Breast epithelium (tissue), 4 donors: ENCODE data around the gene RMND5B. TPM values are rescaled to one million over a fixed set of nuclear protein-coding genes. Genes with fewer than 3 reads are reported as not detected.
A peak's percentile ranks its signal among the peaks of the same experiment; 100 is the strongest.

Source experiments
- DNase-seq, 2 donors: peaks; one replicate each; pipeline ENCODE4 v3.0.0-alpha.2; 2019; ENCODE audit warnings: low spot score in 2 of 2
- H3K27ac ChIP-seq, 2 donors: fragments of 200-600 bp; sonication (generic) in 1 of 2; one replicate each; pipeline ENCODE4 v1.5.1; 2016 to 2019; ENCODE audit warnings: mild to moderate bottlenecking in 1 of 2
- H3K27me3 ChIP-seq, 2 donors: fragments of 200-600 bp; sonication (generic) in 1 of 2; one replicate each; pipeline versions ENCODE4 v1.5.1 to v1.6.0; 2017 to 2019; ENCODE audit warnings: control low read depth in 1 of 2, mild to moderate bottlenecking in 1 of 2
- H3K36me3 ChIP-seq: fragments of 200-600 bp; one replicate; pipeline ENCODE4 v1.5.1; 2019
- H3K4me1 ChIP-seq, 2 donors: fragments of 200-600 bp; sonication (generic); one replicate each; pipeline ENCODE4 v1.5.1; 2016 to 2019; ENCODE audit warnings: control low read depth in 1 of 2
- H3K4me3 ChIP-seq, 3 donors: fragments of 200-600 bp; sonication (generic); 1 replicate in 2 of 3; 2 replicates in 1 of 3; pipeline ENCODE4 v1.5.1; 2016 to 2019; ENCODE audit warnings: mild to moderate bottlenecking in 3 of 3, moderate library complexity in 2 of 3
- H3K9me3 ChIP-seq, 2 donors: fragments of 200-600 bp; sonication (generic) in 1 of 2; one replicate each; pipeline ENCODE4 v1.5.1; 2016 to 2019; ENCODE audit warnings: control low read depth in 1 of 2
- CTCF ChIP-seq, 3 donors: fragments of 450-650 bp; IDR thresholded peaks; one replicate each; pipeline ENCODE4 v1.5.1; 2016 to 2017; ENCODE audit warnings: antibody characterized with exemption in 3 of 3, mild to moderate bottlenecking in 3 of 3, moderate library complexity in 3 of 3
- POLR2A ChIP-seq: fragments of 450-650 bp; IDR thresholded peaks from one replicate; pipeline ENCODE4 v1.6.1; 2016; ENCODE audit warnings: antibody characterized with exemption, mild to moderate bottlenecking, moderate library complexity
- POLR2AphosphoS5 ChIP-seq, 3 donors: sonication (generic); formaldehyde crosslinking; IDR thresholded peaks; one replicate each; pipeline ENCODE4 v1.6.1; 2017; ENCODE audit warnings: antibody characterized with exemption in 3 of 3
- intact Hi-C: fragments of 100-400 bp; cut with DNase I; formaldehyde crosslinking; loops from one replicate; pipeline ENCODE4 v1.15.1; 2023; ENCODE audit warnings: low total_unique reads
- total RNA-seq, 3 donors: library from RNA; depleted of rRNA; stranded (reverse); fragments of >200 nt; gene quantifications; one replicate each; pipeline ENCODE4 v1.1.0, GENCODE V29; 2016

The RMND5B gene
- total RNA-seq, 3 donors from 2014 or later: 34.4 to 40.4 (median 36.3) TPM

- Histone ChIP-seq H3K9me3 (no peaks in the 10 kb centered on the region), H3K36me3 (no peaks in the 10 kb centered on the region), H3K27me3 (no peaks in the 10 kb centered on the region), H3K27ac (peak overlapping the region in 1 of 2 donors; percentile 50), H3K4me1 (peaks cover 0 to 27% of the 10 kb centered on the region in 2 donors), H3K4me3 (no peak overlapping the region)
- no peak for DNase-seq
- TF ChIP-seq CTCF (IDR thresholded peaks at IDR 0.05) (no peak), POLR2AphosphoS5 (IDR thresholded peaks at IDR 0.05) (no peak), POLR2A (no peak)
- intact Hi-C loops: no loop called here
Observed at GRCh38 chr5:178104492-178104891, 26.3 kb upstream of the RMND5B start.

GRCh38 chr5:178106086-178106485, 24.7 kb upstream of the RMND5B start:
- Histone ChIP-seq H3K36me3 (no peaks in the 10 kb centered on the region), H3K4me1 (peaks cover 0 to 27% of the 10 kb centered on the region in 2 donors), H3K4me3 (no peak overlapping the region), H3K27me3 (no peaks in the 10 kb centered on the region), H3K9me3 (no peaks in the 10 kb centered on the region), H3K27ac (peak overlapping the region in 1 of 2 donors; percentile 13)
- TF ChIP-seq POLR2AphosphoS5 (IDR thresholded peaks at IDR 0.05) (no peak), POLR2A (no peak), CTCF (IDR thresholded peaks at IDR 0.05) (no peak)
- DNase-seq: no peak
- intact Hi-C loops: no loop called here

GRCh38 chr5:178106556-178107239, 24.1 kb upstream of the RMND5B start:
- DNase-seq: no peak
- Histone ChIP-seq H3K27ac (peak overlapping the region; percentile 68 to 78), H3K27me3 (no peaks in the 10 kb centered on the region), H3K36me3 (no peaks in the 10 kb centered on the region), H3K4me1 (peaks cover 0 to 27% of the 10 kb centered on the region in 2 donors), H3K4me3 (no peak overlapping the region), H3K9me3 (no peaks in the 10 kb centered on the region)
- no peak for TF ChIP-seq CTCF (IDR thresholded peaks at IDR 0.05)
- TF ChIP-seq POLR2AphosphoS5 (IDR thresholded peaks at IDR 0.05): no peak
- no peak for TF ChIP-seq POLR2A
- intact Hi-C loops: no loop called here

- Histone ChIP-seq H3K36me3 (no peaks in the 10 kb centered on the region), H3K27ac (peak overlapping the region; percentile 71 to 78), H3K4me3 (no peak overlapping the region), H3K4me1 (peaks cover 0 to 27% of the 10 kb centered on the region in 2 donors), H3K27me3 (no peaks in the 10 kb centered on the region), H3K9me3 (no peaks in the 10 kb centered on the region)
- intact Hi-C loops: no loop called here
- no peak for TF ChIP-seq CTCF (IDR thresholded peaks at IDR 0.05)
- no peak for DNase-seq
Observed at GRCh38 chr5:178107756-178108310, 23.0 kb upstream of the RMND5B start.

- TF ChIP-seq POLR2A: no peak
- no peak for TF ChIP-seq CTCF (IDR thresholded peaks at IDR 0.05)
- TF ChIP-seq POLR2AphosphoS5 (IDR thresholded peaks at IDR 0.05): no peak
- Histone ChIP-seq H3K36me3 (no peaks in the 10 kb centered on the region), H3K27me3 (peaks cover 0 to 3% of the 10 kb centered on the region in 2 donors), H3K4me3 (no peak overlapping the region), H3K27ac (peak overlapping the region; percentile 71 to 78), H3K9me3 (no peaks in the 10 kb centered on the region), H3K4me1 (peaks cover 0 to 27% of the 10 kb centered on the region in 2 donors)
- intact Hi-C loops: no loop called here
- no peak for DNase-seq
Observed at GRCh38 chr5:178108446-178108845, 22.4 kb upstream of the RMND5B start.
